IgD-negative memory B cell (primary cell): ENCODE data around the gene ARIH1. TPM values are rescaled to one million over a fixed set of nuclear protein-coding genes. Genes with fewer than 3 reads are reported as not detected.
"Not testable (repeated sequence)": the region's sequence is repeated elsewhere in the genome, so short reads cannot be mapped to it uniquely, and the experiment has no call there.

Source experiments
- H3K27ac Mint-ChIP-seq, 3 donors: one replicate each; pipeline ENCODE4 v1.8.0; 2020 to 2022; ENCODE audit warnings: mild to moderate bottlenecking in 3 of 3, mixed read lengths in 3 of 3, moderate library complexity in 1 of 3
- H3K27me3 Mint-ChIP-seq: one replicate; pipeline ENCODE4 v1.8.0; 2021; ENCODE audit warnings: mixed read lengths
- H3K36me3 Mint-ChIP-seq: one replicate; pipeline ENCODE4 v1.8.0; 2020; ENCODE audit warnings: mild to moderate bottlenecking, mixed read lengths
- H3K4me1 Mint-ChIP-seq, 3 donors: one replicate each; pipeline ENCODE4 v1.8.0; 2020 to 2022; ENCODE audit warnings: mixed read lengths in 3 of 3, mild to moderate bottlenecking in 1 of 3
- H3K4me3 Mint-ChIP-seq, 4 donors: one replicate each; pipeline ENCODE4 v1.8.0; 2020 to 2022; ENCODE audit warnings: mild to moderate bottlenecking in 4 of 4, mixed read lengths in 4 of 4, moderate library complexity in 3 of 4
- H3K9me3 Mint-ChIP-seq, 3 donors: one replicate each; pipeline ENCODE4 v1.8.0; 2020 to 2021; ENCODE audit warnings: mixed read lengths in 3 of 3, mild to moderate bottlenecking in 1 of 3
- polyA plus RNA-seq: library from polyadenylated mRNA; unstranded; fragments of 300-500 nt; fragmentation: Illumina TruSeq; gene quantifications from one replicate; pipeline ENCODE4 v1.2.3, GENCODE V29; 2021

The ARIH1 gene
- polyA plus RNA-seq, 1 donor from 2014 or later, result 24.4 TPM

GRCh38 chr15:72474912-72475628 lies 940 bp downstream of the ARIH1 start:
- H3K9me3 Mint-ChIP-seq, result no peaks in the 10 kb centered on the region
- peaks cover 26 to 44% (median 33%) of the 10 kb centered on the region in 3 donors for H3K4me1 Mint-ChIP-seq

DNA sequence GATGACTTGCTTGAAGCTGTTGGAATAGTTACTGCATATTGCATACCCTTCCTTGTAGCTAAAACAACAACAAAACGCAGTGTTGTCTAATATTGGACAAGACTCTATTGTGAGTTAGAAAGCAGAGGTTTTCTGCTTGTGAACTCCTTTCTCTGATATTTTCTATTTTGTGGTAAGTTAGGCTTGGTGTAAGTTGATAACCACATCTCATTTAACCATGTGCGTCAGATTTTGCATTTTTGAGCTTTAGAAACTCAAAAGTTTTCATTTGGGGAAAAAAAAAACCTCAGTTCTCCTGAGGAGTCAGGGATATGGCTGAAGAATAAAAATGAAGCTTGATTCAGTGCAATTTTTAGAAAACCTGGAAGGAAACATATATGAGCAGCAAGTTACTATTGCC lies 1.5 kb downstream of the ARIH1 start:
- peak overlapping the region; percentile 97 to 99 (median 98) for H3K4me3 Mint-ChIP-seq
- peaks cover 4% of the 10 kb centered on the region for H3K36me3 Mint-ChIP-seq
- peaks cover 29 to 45% (median 34%) of the 10 kb centered on the region in 3 donors for H3K4me1 Mint-ChIP-seq
- peak overlapping the region; percentile 97 to 100 (median 99) for H3K27ac Mint-ChIP-seq
- H3K27me3 Mint-ChIP-seq, result no peaks in the 10 kb centered on the region
- no peaks in the 10 kb centered on the region for H3K9me3 Mint-ChIP-seq

More at GRCh38 chr15:72474912-72475628, 940 bp downstream of the ARIH1 start:
- peak overlapping the region; percentile 97 to 100 (median 99) for H3K27ac Mint-ChIP-seq
- peaks cover 4% of the 10 kb centered on the region for H3K36me3 Mint-ChIP-seq
- peak overlapping the region; percentile 97 to 99 (median 98) for H3K4me3 Mint-ChIP-seq
- H3K27me3 Mint-ChIP-seq, result no peaks in the 10 kb centered on the region

DNA sequence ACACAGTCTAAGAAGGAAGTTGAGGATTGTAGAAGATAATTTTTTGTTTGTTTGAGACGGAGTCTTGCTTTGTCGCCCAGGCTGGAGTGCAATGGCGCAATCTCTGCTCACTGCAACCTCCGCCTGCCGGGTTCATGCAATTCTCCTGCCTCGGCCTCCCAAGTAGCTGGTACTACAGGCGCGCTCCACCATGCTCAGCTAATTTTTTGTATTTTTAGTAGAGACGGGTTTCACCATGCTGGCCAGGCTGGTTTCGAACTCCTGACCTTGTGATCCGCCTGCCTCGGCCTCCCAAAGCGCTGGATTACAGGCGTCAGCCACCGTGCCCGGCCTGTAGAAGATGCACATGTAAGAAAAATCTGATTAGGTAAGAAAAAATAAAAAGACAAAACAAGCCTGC lies 2.2 kb downstream of the ARIH1 start:
- peak overlapping the region; percentile 48 to 98 (median 91) for H3K4me3 Mint-ChIP-seq
- not testable (repeated sequence) for H3K36me3 Mint-ChIP-seq, H3K9me3 Mint-ChIP-seq, H3K27me3 Mint-ChIP-seq
- H3K4me1 Mint-ChIP-seq, result peaks cover 35 to 52% (median 40%) of the 10 kb centered on the region in 3 donors
- H3K27ac Mint-ChIP-seq, result peak overlapping the region; percentile 17 to 100 (median 46)

DNA sequence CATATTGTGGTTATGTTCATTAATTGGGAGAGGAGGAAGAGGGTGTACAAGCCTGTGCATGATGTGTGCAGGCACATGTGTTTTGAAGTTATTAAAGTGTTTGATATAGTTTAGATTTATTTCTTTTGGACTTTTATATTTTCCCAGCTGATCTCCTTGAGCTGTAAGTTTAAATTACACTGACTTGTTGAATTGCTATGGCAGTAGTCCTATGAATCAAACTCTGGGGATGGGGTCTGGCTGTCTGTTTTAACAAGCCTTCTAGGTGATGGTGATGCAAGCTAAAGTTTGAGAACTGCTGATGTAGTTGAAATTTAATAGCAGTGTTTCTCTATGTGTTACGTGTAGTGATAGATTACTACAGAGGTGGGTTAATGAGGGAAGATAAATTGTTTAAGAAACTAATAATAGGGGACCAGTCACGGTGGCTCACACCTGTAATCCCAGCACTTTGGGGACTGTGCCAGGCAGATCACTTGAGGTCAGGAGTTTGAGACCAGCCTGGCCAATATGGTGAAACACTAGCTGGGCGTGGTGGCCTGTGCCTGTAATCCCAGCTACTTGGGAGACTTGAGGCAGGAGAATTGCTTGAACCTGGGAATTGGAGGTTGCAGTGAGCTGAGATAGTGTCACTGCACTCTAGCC lies 7.0 kb downstream of the ARIH1 start:
- Mint-ChIP-seq H3K9me3 (no peaks in the 10 kb centered on the region), H3K4me3 (peak overlapping the region in 3 of 4 donors; percentile 57 to 80 (median 66)), H3K4me1 (peaks cover 24 to 63% (median 45%) of the 10 kb centered on the region in 3 donors), H3K36me3 (peaks cover 4% of the 10 kb centered on the region), H3K27ac (peak overlapping the region in 1 of 3 donors; percentile 75), H3K27me3 (no peaks in the 10 kb centered on the region)

DNA sequence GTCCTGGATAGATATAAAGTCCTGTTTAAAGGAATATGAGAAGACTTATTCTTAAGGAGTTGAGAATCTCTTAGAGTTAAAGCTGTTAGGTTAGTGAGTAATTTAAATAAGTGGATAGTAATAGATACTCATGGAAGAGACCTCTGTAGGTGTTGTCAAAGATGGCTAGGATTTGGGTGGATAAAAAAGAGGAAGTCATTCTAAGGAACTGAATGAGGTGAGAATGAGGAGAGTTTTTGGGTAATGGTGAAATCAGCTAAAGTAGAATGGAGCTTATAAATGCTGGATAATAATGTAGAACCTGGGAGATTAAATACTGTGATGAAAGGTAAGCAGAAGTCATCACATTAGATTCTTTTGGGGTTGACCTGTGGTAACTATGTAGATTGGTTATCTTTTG lies 8.1 kb downstream of the ARIH1 start:
- Mint-ChIP-seq H3K36me3 (peaks cover 2% of the 10 kb centered on the region), H3K4me3 (peak overlapping the region in 3 of 4 donors; percentile 6 to 76 (median 69)), H3K27ac (peak overlapping the region in 2 of 3 donors; percentile 2 to 32), H3K4me1 (peaks cover 20 to 54% (median 37%) of the 10 kb centered on the region in 3 donors), H3K27me3 (no peaks in the 10 kb centered on the region), H3K9me3 (no peaks in the 10 kb centered on the region)

DNA sequence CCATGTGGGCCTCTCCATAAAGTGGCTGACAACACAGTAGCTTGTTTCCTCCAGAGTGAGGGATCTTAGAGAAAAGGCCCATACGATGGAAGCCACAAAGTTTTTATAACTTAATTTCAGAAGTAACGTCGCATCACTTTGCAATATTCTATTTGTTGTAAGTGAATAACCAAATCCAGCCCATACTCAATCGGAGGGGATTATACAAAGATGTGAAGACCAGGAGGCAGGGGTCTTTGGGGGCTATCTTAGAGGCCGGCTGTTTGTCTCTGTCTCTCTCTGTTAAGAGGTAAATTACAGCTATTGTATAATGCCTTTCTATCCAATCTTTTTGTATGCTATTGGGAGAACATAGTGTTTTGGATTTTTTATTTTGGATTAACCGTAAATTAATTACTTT lies 9.1 kb downstream of the ARIH1 start:
- Mint-ChIP-seq H3K9me3 (no peaks in the 10 kb centered on the region), H3K27me3 (no peaks in the 10 kb centered on the region), H3K4me1 (peaks cover 28 to 64% (median 44%) of the 10 kb centered on the region in 3 donors), H3K4me3 (no peak overlapping the region), H3K27ac (peak overlapping the region in 1 of 3 donors; percentile 40), H3K36me3 (peaks cover 2% of the 10 kb centered on the region)

- Mint-ChIP-seq H3K36me3 (no peaks in the 10 kb centered on the region), H3K4me3 (no peak overlapping the region), H3K4me1 (peaks cover 28 to 66% (median 46%) of the 10 kb centered on the region in 3 donors), H3K27ac (no peak overlapping the region), H3K27me3 (no peaks in the 10 kb centered on the region), H3K9me3 (no peaks in the 10 kb centered on the region)
These were observed 12.0 kb downstream of the ARIH1 start for GRCh38 chr15:72486144-72486543.

GRCh38 chr15:72487070-72487797 lies 13.1 kb downstream of the ARIH1 start:
- Mint-ChIP-seq H3K27me3 (no peaks in the 10 kb centered on the region), H3K4me1 (peaks cover 33 to 68% (median 50%) of the 10 kb centered on the region in 3 donors), H3K9me3 (no peaks in the 10 kb centered on the region), H3K36me3 (no peaks in the 10 kb centered on the region), H3K4me3 (no peak overlapping the region), H3K27ac (no peak overlapping the region)

- H3K27ac Mint-ChIP-seq, result no peak overlapping the region
- H3K4me3 Mint-ChIP-seq, result peak overlapping the region in 1 of 4 donors; percentile 17
- H3K27me3 Mint-ChIP-seq, result no peaks in the 10 kb centered on the region
- H3K36me3 Mint-ChIP-seq, result no peaks in the 10 kb centered on the region
- H3K4me1 Mint-ChIP-seq, result peaks cover 33 to 64% (median 42%) of the 10 kb centered on the region in 3 donors
- H3K9me3 Mint-ChIP-seq, result no peaks in the 10 kb centered on the region
These were observed 14.4 kb downstream of the ARIH1 start for GRCh38 chr15:72488558-72488957.

DNA sequence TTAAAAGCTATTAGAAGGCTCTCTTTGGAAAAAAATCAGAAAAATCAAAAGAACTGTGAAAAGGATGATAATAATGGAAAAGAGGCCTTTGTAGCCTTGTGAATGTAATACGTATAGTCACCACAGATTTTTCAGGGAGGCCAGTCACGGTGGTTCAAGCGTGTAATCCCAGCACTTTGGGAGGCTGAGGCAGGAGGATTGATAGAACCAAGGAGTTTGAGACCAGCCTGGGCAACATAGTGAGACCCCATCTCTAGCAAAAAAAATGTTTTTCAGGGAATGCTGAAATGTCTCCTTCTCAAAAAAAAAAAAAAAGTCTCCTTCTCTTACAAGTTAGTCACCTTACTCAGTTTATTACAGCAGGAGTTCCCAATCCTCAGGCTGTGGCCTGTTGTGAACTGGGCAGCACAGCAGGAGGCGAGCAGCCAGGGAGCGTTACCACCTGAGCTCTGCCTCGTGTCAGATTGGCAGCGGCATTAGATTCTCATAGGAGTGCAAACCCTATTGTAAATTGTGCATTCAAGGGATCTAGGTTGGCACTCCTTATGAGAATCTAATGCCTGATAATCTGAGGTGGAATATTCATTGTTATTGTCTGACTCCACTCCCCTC lies 15.9 kb downstream of the ARIH1 start:
- Mint-ChIP-seq H3K27me3 (no peaks in the 10 kb centered on the region), H3K9me3 (no peaks in the 10 kb centered on the region), H3K4me3 (no peak overlapping the region), H3K4me1 (peaks cover 38 to 64% (median 46%) of the 10 kb centered on the region in 3 donors), H3K27ac (peak overlapping the region in 1 of 3 donors; percentile 44), H3K36me3 (no peaks in the 10 kb centered on the region)

- no peaks in the 10 kb centered on the region for H3K36me3 Mint-ChIP-seq
- H3K27ac Mint-ChIP-seq, result no peak overlapping the region
- no peaks in the 10 kb centered on the region for H3K9me3 Mint-ChIP-seq
- peaks cover 40 to 71% (median 49%) of the 10 kb centered on the region in 3 donors for H3K4me1 Mint-ChIP-seq
- no peak overlapping the region for H3K4me3 Mint-ChIP-seq
- no peaks in the 10 kb centered on the region for H3K27me3 Mint-ChIP-seq
These were observed 17.6 kb downstream of the ARIH1 start for GRCh38 chr15:72491768-72492167.

DNA sequence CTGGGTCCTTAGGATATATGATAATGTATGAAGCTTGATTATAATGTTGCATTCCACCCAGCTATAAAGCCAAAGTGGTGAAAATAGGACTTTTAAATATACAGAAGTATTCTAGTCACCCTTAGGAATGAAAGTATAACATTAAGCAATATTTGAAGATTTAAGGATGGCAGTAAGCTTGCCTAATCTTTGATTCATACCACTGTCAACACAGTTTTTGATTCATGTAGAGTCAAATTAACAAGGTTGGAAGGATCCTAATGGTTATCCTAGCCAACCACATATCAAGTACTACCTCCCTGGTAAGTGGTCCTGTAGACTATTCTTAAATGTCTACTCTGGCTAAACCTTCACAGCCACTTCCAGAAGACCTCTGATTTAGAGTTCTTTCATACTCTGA lies 18.6 kb downstream of the ARIH1 start:
- Mint-ChIP-seq H3K9me3 (no peaks in the 10 kb centered on the region), H3K27me3 (no peaks in the 10 kb centered on the region), H3K4me3 (no peak overlapping the region), H3K4me1 (peaks cover 43 to 72% (median 51%) of the 10 kb centered on the region in 3 donors), H3K36me3 (no peaks in the 10 kb centered on the region), H3K27ac (no peak overlapping the region)

DNA sequence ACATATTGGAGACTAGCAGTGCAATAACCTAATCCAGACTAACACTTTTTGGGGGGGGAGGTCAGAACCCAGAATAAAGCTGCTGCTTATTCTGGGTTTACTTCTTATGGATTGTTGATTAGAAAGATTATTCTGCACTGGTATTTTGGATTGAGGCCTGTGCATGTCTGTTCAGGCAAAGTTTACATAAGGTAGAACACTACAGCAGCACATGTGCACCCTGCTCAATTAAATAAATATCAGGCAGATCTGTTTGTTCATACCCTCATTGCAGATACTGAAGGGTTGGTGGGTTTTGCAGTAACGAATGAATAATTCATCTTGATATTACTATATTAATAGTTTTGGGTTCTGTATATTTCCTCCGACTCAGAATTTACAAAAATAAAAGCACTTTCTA lies 19.1 kb downstream of the ARIH1 start:
- Mint-ChIP-seq H3K27me3 (no peaks in the 10 kb centered on the region), H3K36me3 (peaks cover 1% of the 10 kb centered on the region), H3K4me3 (peak overlapping the region in 1 of 4 donors; percentile 6), H3K9me3 (no peaks in the 10 kb centered on the region), H3K4me1 (peaks cover 43 to 70% (median 48%) of the 10 kb centered on the region in 3 donors), H3K27ac (peak overlapping the region in 1 of 3 donors; percentile 64)

GRCh38 chr15:72495007-72495406 lies 20.9 kb downstream of the ARIH1 start:
- Mint-ChIP-seq H3K36me3 (peaks cover 4% of the 10 kb centered on the region), H3K9me3 (no peaks in the 10 kb centered on the region), H3K27me3 (no peaks in the 10 kb centered on the region), H3K27ac (no peak overlapping the region), H3K4me3 (peak overlapping the region in 1 of 4 donors; percentile 28), H3K4me1 (peaks cover 38 to 67% (median 46%) of the 10 kb centered on the region in 3 donors)
